Right ventricle myocardium superior (tissue), 1 donor: ENCODE data around the gene ATG2B. TPM values are rescaled to one million over a fixed set of nuclear protein-coding genes. Genes with fewer than 3 reads are reported as not detected.

Experiments used
- ATAC-seq: fragments of 200-7000 bp; cut with Tn5 transposase; one replicate; pipeline ENCODE4 v1.9.1; 2020; ENCODE audit warnings: mild to moderate bottlenecking; ENCODE audit not compliant: poor library complexity
- DNase-seq: peaks from one replicate; pipeline ENCODE4 v3.0.0-alpha.2; 2020
- intact Hi-C: fragments of 100-400 bp; cut with DNase I; formaldehyde crosslinking; loops from one replicate; pipeline ENCODE4 v1.11.2; 2022
- total RNA-seq: library from RNA; stranded (reverse); fragmentation: NEBNext Ultra II Directional; extraction: Animal tissue kit (Norgen Biotek cat#: 25700); gene quantifications from one replicate; pipeline ENCODE4 v1.2.1, GENCODE V29; 2021
- donor health status: DM: no; HTN: yes; CAD: no; lungs with severe emphysema.

Gene ATG2B
- total RNA-seq, 1 donor from 2014 or later, result 10.9 TPM

GRCh38 chr14:96284008-96284407 lies 79.1 kb downstream of the ATG2B start:
- intact Hi-C loops, result no loop called here
- DNase-seq (no peak), ATAC-seq (no peak)

- no peak for ATAC-seq
- DNase-seq, result no peak
- intact Hi-C loops, result no loop called here
Observed at GRCh38 chr14:96281486-96281885, 81.7 kb downstream of the ATG2B start.

- DNase-seq (no peak), ATAC-seq (no peak)
- intact Hi-C loops, result no loop called here
Observed at GRCh38 chr14:96280104-96280503, 83.0 kb downstream of the ATG2B start.

GRCh38 chr14:96279564-96279963 lies 83.6 kb downstream of the ATG2B start:
- DNase-seq (no peak), ATAC-seq (no peak)
- intact Hi-C loops, result loop anchor here (5.0 to 10.0 kb wide), 3 partner anchors 177 to 715 kb away; no protein-coding TSS in a partner anchor

GRCh38 chr14:96277890-96278289 lies 85.3 kb downstream of the ATG2B start:
- ATAC-seq (no peak), DNase-seq (no peak)
- intact Hi-C loops, result loop anchor here (5.0 to 10.0 kb wide), 3 partner anchors 176 to 713 kb away; no protein-coding TSS in a partner anchor

GRCh38 chr14:96275177-96276112 lies 87.7 kb downstream of the ATG2B start:
- peak; percentile 85 for ATAC-seq
- peak; percentile 81 for DNase-seq
- intact Hi-C loops, result loop anchor here (5.0 to 10.0 kb wide), 3 partner anchors 173 to 711 kb away; no protein-coding TSS in a partner anchor

- DNase-seq (no peak), ATAC-seq (no peak)
- intact Hi-C loops, result loop anchor here (10.0 kb wide), 2 partner anchors 270 to 710 kb away; no protein-coding TSS in a partner anchor
Observed at GRCh38 chr14:96274543-96274942, 88.6 kb downstream of the ATG2B start.

GRCh38 chr14:96274122-96274521 lies 89.0 kb downstream of the ATG2B start:
- ATAC-seq (no peak), DNase-seq (no peak)
- intact Hi-C loops, result loop anchor here (10.0 kb wide), 2 partner anchors 269 to 709 kb away; no protein-coding TSS in a partner anchor

- DNase-seq (no peak), ATAC-seq (no peak)
- intact Hi-C loops, result loop anchor here (10.0 kb wide), 2 partner anchors 269 to 709 kb away; no protein-coding TSS in a partner anchor
Observed at GRCh38 chr14:96273629-96274028, 89.5 kb downstream of the ATG2B start.

GRCh38 chr14:96272777-96273473 lies 90.2 kb downstream of the ATG2B start:
- intact Hi-C loops, result loop anchor here (10.0 kb wide), 2 partner anchors 268 to 708 kb away; no protein-coding TSS in a partner anchor
- ATAC-seq (no peak), DNase-seq (no peak)

- DNase-seq (no peak), ATAC-seq (no peak)
- intact Hi-C loops, result loop anchor here (10.0 kb wide), 2 partner anchors 267 to 707 kb away; no protein-coding TSS in a partner anchor
Observed at GRCh38 chr14:96271421-96271762, 91.7 kb downstream of the ATG2B start.

GRCh38 chr14:96270565-96271420 lies 92.3 kb downstream of the ATG2B start:
- no peak for ATAC-seq

GRCh38 chr14:96269359-96269710 lies 93.8 kb downstream of the ATG2B start:
- DNase-seq, result no peak
- intact Hi-C loops, result no loop called here
- ATAC-seq, result peak; percentile 16

More at GRCh38 chr14:96270565-96271420, 92.3 kb downstream of the ATG2B start:
- intact Hi-C loops, result loop anchor here (10.0 kb wide), 2 partner anchors 266 to 706 kb away; no protein-coding TSS in a partner anchor
- DNase-seq, result no peak

- DNase-seq, result peak; percentile 50
- peak; percentile 64 for ATAC-seq
- intact Hi-C loops, result no loop called here
Observed at GRCh38 chr14:96268431-96269358, 94.4 kb downstream of the ATG2B start.

- DNase-seq (no peak), ATAC-seq (no peak)
- intact Hi-C loops, result no loop called here
Observed at GRCh38 chr14:96267916-96268315, 95.2 kb downstream of the ATG2B start.

GRCh38 chr14:96267336-96267735 lies 95.8 kb downstream of the ATG2B start:
- ATAC-seq (no peak), DNase-seq (no peak)
- intact Hi-C loops, result no loop called here

GRCh38 chr14:96265383-96266095 lies 97.6 kb downstream of the ATG2B start:
- ATAC-seq, result no peak
- DNase-seq, result no peak
- intact Hi-C loops, result no loop called here
